HG03565 (cell line): Measurements from ENCODE around the gene CHRNG.

Experiments
- ATAC-seq: cut with Tn5 transposase; IDR thresholded peaks from one replicate; pipeline ENCODE4 v1.9.1; 2021; ENCODE audit warnings: mild to moderate bottlenecking, moderate library complexity; ENCODE audit not compliant: unreplicated experiment

CHRNG gene

GRCh38 chr2:232539298-232540231 is at the start of gene CHRNG:
CHRNG (plus strand) TSS chr2:232539692; CDS start chr2:232539748, 56 bp downstream.
- no peak for ATAC-seq

GRCh38 chr2:232490221-232491138 is 49.0 kb upstream of the CHRNG start:
- no peak for ATAC-seq

- ATAC-seq: no peak
Observed at GRCh38 chr2:232491139-232491780, 48.2 kb upstream of the CHRNG start.

- no peak for ATAC-seq
Observed at GRCh38 chr2:232492236-232492848, 47.1 kb upstream of the CHRNG start.

- no peak for ATAC-seq
Observed at GRCh38 chr2:232492963-232493700, 46.4 kb upstream of the CHRNG start.

GRCh38 chr2:232493701-232494474 is 45.6 kb upstream of the CHRNG start:
- no peak for ATAC-seq

- ATAC-seq: no peak
Observed at GRCh38 chr2:232494542-232494941, 45.0 kb upstream of the CHRNG start.

- ATAC-seq: no peak
Observed at GRCh38 chr2:232495292-232495691, 44.2 kb upstream of the CHRNG start.

- ATAC-seq: no peak
Observed at GRCh38 chr2:232496501-232497270, 42.8 kb upstream of the CHRNG start.

GRCh38 chr2:232497348-232497747 is 42.1 kb upstream of the CHRNG start:
- no peak for ATAC-seq

GRCh38 chr2:232498452-232498851 is 41.0 kb upstream of the CHRNG start:
- ATAC-seq: no peak

GRCh38 chr2:232501331-232501771 is 38.1 kb upstream of the CHRNG start:
- no peak for ATAC-seq

GRCh38 chr2:232501794-232502390 is 37.6 kb upstream of the CHRNG start:
- ATAC-seq: no peak

GRCh38 chr2:232502511-232502910 is 37.0 kb upstream of the CHRNG start:
- no peak for ATAC-seq

GRCh38 chr2:232502911-232503808 is 36.3 kb upstream of the CHRNG start:
- ATAC-seq: no peak

- no peak for ATAC-seq
Observed at GRCh38 chr2:232503809-232504323, 35.6 kb upstream of the CHRNG start.

- ATAC-seq: no peak
Observed at GRCh38 chr2:232504438-232504837, 35.1 kb upstream of the CHRNG start.
